ENCODE results near the gene OGFOD2. TPM values are rescaled to one million over a fixed set of nuclear protein-coding genes. Genes with fewer than 3 reads are reported as not detected.
A peak's percentile ranks its signal among the peaks of the same experiment; 100 is the strongest.

Gene OGFOD2
- total RNA-seq, 4 donors from 2014 or later, result 12.0 to 36.0 (median 18.4) TPM

GRCh38 chr12:122961531-122962329 is 13.3 kb upstream of the OGFOD2 start:
- Histone ChIP-seq H3K27ac (peak overlapping the region; percentile 48 to 73 (median 64)), H3K4me3 (no peak overlapping the region), H3K9me3 (no peaks in the 10 kb centered on the region), H3K36me3 (no peaks in the 10 kb centered on the region), H3K27me3 (no peaks in the 10 kb centered on the region), H3K4me1 (peaks cover 9 to 50% (median 32%) of the 10 kb centered on the region in 4 donors)
- DNase-seq, result peak; percentile 79
- WGBS, 2 donors (ENCODE audit: low coverage in 1 of 2), result 55% methylated on average over 10 of the region's 10 CpGs; no CpG with 5 or more reads in 1 of the 2 donors
- in situ Hi-C loops (cut with MboI; ENCODE audit: low pct_ligation_motif_present in 1 of 4, low pct_unique_long_range_greater_than_20kb in 1 of 4, low sequenced_read_pairs in 3 of 4), result loop anchor here in 1 of 4 donors (25.0 kb wide), 1 partner anchor 324 kb away; no protein-coding TSS in a partner anchor
- intact Hi-C loops (cut with DNase I; ENCODE audit: low total_unique reads), result no loop called here
- no peak for TF ChIP-seq POLR2A (IDR thresholded peaks at IDR 0.05)
- peak in 1 of 3 donors; percentile 16 for TF ChIP-seq POLR2AphosphoS5 (IDR thresholded peaks at IDR 0.05)
- TF ChIP-seq CTCF (IDR thresholded peaks at IDR 0.05), result no peak
- TF ChIP-seq EP300 (IDR thresholded peaks at IDR 0.05; ENCODE audit: low read depth), result no peak

- H3K27me3 ChIP-seq, result no peaks in the 10 kb centered on the region
- H3K9me3 ChIP-seq, result no peaks in the 10 kb centered on the region
- no peak overlapping the region for H3K4me3 ChIP-seq
- TF ChIP-seq POLR2A (IDR thresholded peaks at IDR 0.05), result no peak
- TF ChIP-seq CTCF (IDR thresholded peaks at IDR 0.05), result no peak
- TF ChIP-seq EP300 (IDR thresholded peaks at IDR 0.05; ENCODE audit: low read depth), result no peak
- TF ChIP-seq POLR2AphosphoS5 (IDR thresholded peaks at IDR 0.05), result no peak
- intact Hi-C loops (cut with DNase I; ENCODE audit: low total_unique reads) (no loop called here), in situ Hi-C loops (cut with MboI; ENCODE audit: low pct_ligation_motif_present in 1 of 4, low pct_unique_long_range_greater_than_20kb in 1 of 4, low sequenced_read_pairs in 3 of 4) (loop anchor here in 1 of 4 donors (25.0 kb wide), 1 partner anchor 327 kb away; no protein-coding TSS in a partner anchor)
- no peaks in the 10 kb centered on the region for H3K36me3 ChIP-seq
- H3K4me1 ChIP-seq, result peaks cover 9 to 58% (median 33%) of the 10 kb centered on the region in 4 donors
- no peak overlapping the region for H3K27ac ChIP-seq
- no peak for DNase-seq
- 49 to 60% methylated on average over 1 to 8 of the region's 8 CpGs for WGBS, 2 donors (ENCODE audit: low coverage in 1 of 2)
Measured at GRCh38 chr12:122963941-122964265, 11.1 kb upstream of the OGFOD2 start.

GRCh38 chr12:122964439-122965257 is 10.4 kb upstream of the OGFOD2 start:
- DNase-seq, result no peak
- in situ Hi-C loops (cut with MboI; ENCODE audit: low pct_ligation_motif_present in 1 of 4, low pct_unique_long_range_greater_than_20kb in 1 of 4, low sequenced_read_pairs in 3 of 4), result loop anchor here in 1 of 4 donors (25.0 kb wide), 1 partner anchor 327 kb away; no protein-coding TSS in a partner anchor
- WGBS, 2 donors (ENCODE audit: low coverage in 1 of 2), result 90% methylated on average over 19 of the region's 19 CpGs; no CpG with 5 or more reads in 1 of the 2 donors

GRCh38 chr12:122965321-122965751 is 9.7 kb upstream of the OGFOD2 start:
- intact Hi-C loops (cut with DNase I; ENCODE audit: low total_unique reads), result no loop called here
- WGBS, 2 donors (ENCODE audit: low coverage in 1 of 2), result 50 to 56% methylated on average over 1 to 10 of the region's 12 CpGs
- peak overlapping the region in 1 of 4 donors; percentile 72 for H3K27ac ChIP-seq
- H3K4me3 ChIP-seq, result peak overlapping the region in 1 of 4 donors; percentile 61
- no peaks in the 10 kb centered on the region for H3K36me3 ChIP-seq
- H3K27me3 ChIP-seq, result no peaks in the 10 kb centered on the region
- in situ Hi-C loops (cut with MboI; ENCODE audit: low pct_ligation_motif_present in 1 of 4, low pct_unique_long_range_greater_than_20kb in 1 of 4, low sequenced_read_pairs in 3 of 4), result loop anchor here in 1 of 4 donors (25.0 kb wide), 1 partner anchor 328 kb away; no protein-coding TSS in a partner anchor
- peaks cover 9 to 68% (median 36%) of the 10 kb centered on the region in 4 donors for H3K4me1 ChIP-seq
- no peak for TF ChIP-seq POLR2AphosphoS5 (IDR thresholded peaks at IDR 0.05)
- TF ChIP-seq POLR2A (IDR thresholded peaks at IDR 0.05), result no peak
- no peak for TF ChIP-seq EP300 (IDR thresholded peaks at IDR 0.05; ENCODE audit: low read depth)
- TF ChIP-seq CTCF (IDR thresholded peaks at IDR 0.05), result no peak
- H3K9me3 ChIP-seq, result no peaks in the 10 kb centered on the region
- DNase-seq, result no peak

More at GRCh38 chr12:122964439-122965257, 10.4 kb upstream of the OGFOD2 start:
- no peak for TF ChIP-seq POLR2A (IDR thresholded peaks at IDR 0.05)
- TF ChIP-seq EP300 (IDR thresholded peaks at IDR 0.05; ENCODE audit: low read depth), result no peak
- H3K9me3 ChIP-seq, result no peaks in the 10 kb centered on the region
- H3K4me3 ChIP-seq, result no peak overlapping the region
- peaks cover 9 to 62% (median 33%) of the 10 kb centered on the region in 4 donors for H3K4me1 ChIP-seq
- intact Hi-C loops (cut with DNase I; ENCODE audit: low total_unique reads), result no loop called here
- no peaks in the 10 kb centered on the region for H3K27me3 ChIP-seq
- no peaks in the 10 kb centered on the region for H3K36me3 ChIP-seq
- H3K27ac ChIP-seq, result no peak overlapping the region
